ENCODE results near the gene BTBD2. TPM values are rescaled to one million over a fixed set of nuclear protein-coding genes. Genes with fewer than 3 reads are reported as not detected.
A peak's percentile ranks its signal among the peaks of the same experiment; 100 is the strongest.

The BTBD2 gene
- total and polyA plus RNA-seq, 10 of the 15 experiments (the other 5 are each of a cell fraction or from before 2014, with no cell fraction given), result 0.13 to 66.2 (median 10.4) TPM

DNA sequence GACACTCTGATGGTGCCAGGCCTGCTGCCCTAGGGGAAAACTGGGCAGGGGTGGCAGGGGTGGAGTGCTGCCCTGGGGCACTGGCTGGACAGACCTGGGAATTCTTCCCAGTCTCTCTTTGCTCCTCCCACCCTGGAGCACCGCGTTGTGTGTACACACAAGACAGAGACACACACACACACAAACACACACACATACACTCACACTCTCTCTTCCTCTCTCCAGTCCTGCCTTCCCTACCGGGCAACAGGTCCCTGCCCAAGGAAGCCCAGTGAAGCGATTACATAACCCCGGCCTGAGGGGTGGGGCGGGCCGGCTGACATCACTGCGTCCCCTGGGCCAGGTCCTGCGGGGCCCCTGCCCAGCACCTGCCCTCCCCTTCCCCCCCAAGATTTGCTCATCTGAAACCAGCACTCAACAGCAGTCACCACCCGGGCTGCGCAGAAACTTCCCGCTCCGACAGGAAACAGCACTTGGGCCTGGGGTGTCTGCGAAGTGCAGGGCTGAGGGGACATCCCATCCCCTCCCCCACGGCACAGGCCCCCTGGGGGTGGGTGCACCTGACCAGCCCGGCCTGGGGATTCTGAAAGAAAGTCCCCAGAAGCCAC is 34.3 kb upstream of the BTBD2 start (continued):
- no peak for TF ChIP-seq USF1 (IDR thresholded peaks at IDR 0.05; ENCODE audit: borderline replicate concordance, extremely low read length, insufficient read depth, low read depth, low read length)
- TF ChIP-seq TBL1XR1 (IDR thresholded peaks at IDR 0.05; ENCODE audit: low read depth, low read length), result no peak
- TF ChIP-seq RAD21 (IDR thresholded peaks at IDR 0.05; ENCODE audit: insufficient read depth, low read depth, low read length), result 0 out of 2 replicates have a peak, but pooled peaks have one; percentile 5
- TF ChIP-seq SPI1 (IDR thresholded peaks at IDR 0.05; ENCODE audit: borderline replicate concordance, insufficient read depth, low read depth, low read length), result peak; percentile 42; the same call in 1 of the 2 replicates
- TF ChIP-seq KLF5 (IDR thresholded peaks at IDR 0.05; ENCODE audit: partially characterized antibody), result no peak
- TF ChIP-seq HDAC2 (IDR thresholded peaks at IDR 0.05), result no peak
- no peak for TF ChIP-seq PRDM15 (CRISPR knock-in tag; IDR thresholded peaks at IDR 0.05)
- TF ChIP-seq ESRRA (IDR thresholded peaks at IDR 0.05; ENCODE audit: low read length), result no peak
- no peak for TF ChIP-seq CBX5 (IDR thresholded peaks at IDR 0.05; ENCODE audit: low read depth)
- TF ChIP-seq PML (IDR thresholded peaks at IDR 0.05; ENCODE audit: low read length), result no peak
- TF ChIP-seq NR2C2 (IDR thresholded peaks at IDR 0.05; ENCODE audit: borderline replicate concordance, control insufficient read depth, insufficient read length, low read depth), result no peak
- no peak for TF ChIP-seq MYB (IDR thresholded peaks at IDR 0.05; ENCODE audit: borderline replicate concordance, low read depth, low read length)
- peak; percentile 58; the same call in 1 of the 2 replicates for TF ChIP-seq TCF12 (IDR thresholded peaks at IDR 0.05; ENCODE audit: low read depth, low read length)
- TF ChIP-seq ASH2L (IDR thresholded peaks at IDR 0.05; ENCODE audit: borderline replicate concordance, low read depth), result no peak
- no peak for TF ChIP-seq NFXL1 (IDR thresholded peaks at IDR 0.05; ENCODE audit: borderline replicate concordance)
- no peak for TF ChIP-seq NR2C1 (IDR thresholded peaks at IDR 0.05)
- TF ChIP-seq ZNF274 (IDR thresholded peaks at IDR 0.05; ENCODE audit: insufficient read depth, insufficient read length), result no peak
- no peak for TF ChIP-seq RELA (IDR thresholded peaks at IDR 0.05; ENCODE audit: borderline replicate concordance, partially characterized antibody)
- no peak for TF ChIP-seq IRF4 (IDR thresholded peaks at IDR 0.05; ENCODE audit: low read depth, low read length)
- no peak for TF ChIP-seq BRCA1 (IDR thresholded peaks at IDR 0.05; ENCODE audit: low read depth, low read length)
- no peak for TF ChIP-seq FOXM1 (IDR thresholded peaks at IDR 0.05; ENCODE audit: low read depth, low read length)
- TF ChIP-seq RB1 (IDR thresholded peaks at IDR 0.05; ENCODE audit: borderline replicate concordance), result no peak
- TF ChIP-seq, protein P1, sequence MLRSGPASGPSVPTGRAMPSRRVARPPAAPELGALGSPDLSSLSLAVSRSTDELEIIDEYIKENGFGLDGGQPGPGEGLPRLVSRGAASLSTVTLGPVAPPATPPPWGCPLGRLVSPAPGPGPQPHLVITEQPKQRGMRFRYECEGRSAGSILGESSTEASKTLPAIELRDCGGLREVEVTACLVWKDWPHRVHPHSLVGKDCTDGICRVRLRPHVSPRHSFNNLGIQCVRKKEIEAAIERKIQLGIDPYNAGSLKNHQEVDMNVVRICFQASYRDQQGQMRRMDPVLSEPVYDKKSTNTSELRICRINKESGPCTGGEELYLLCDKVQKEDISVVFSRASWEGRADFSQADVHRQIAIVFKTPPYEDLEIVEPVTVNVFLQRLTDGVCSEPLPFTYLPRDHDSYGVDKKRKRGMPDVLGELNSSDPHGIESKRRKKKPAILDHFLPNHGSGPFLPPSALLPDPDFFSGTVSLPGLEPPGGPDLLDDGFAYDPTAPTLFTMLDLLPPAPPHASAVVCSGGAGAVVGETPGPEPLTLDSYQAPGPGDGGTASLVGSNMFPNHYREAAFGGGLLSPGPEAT (IDR thresholded peaks at IDR 0.05; ENCODE audit: low read depth), result no peak; the same call in 1 of the 2 replicates
- TF ChIP-seq NR2F1 (conservative IDR thresholded peaks at IDR 0.05), result no peak; the same call in 1 of the 2 replicates
- TF ChIP-seq BHLHE40 (IDR thresholded peaks at IDR 0.05; ENCODE audit: borderline replicate concordance in 1 of 2, low read depth in 2 of 2, low read length in 1 of 2), result peak; percentile 39 to 44; a peak in 1 of 4 replicates
- no peak for TF ChIP-seq NFIC (IDR thresholded peaks at IDR 0.05; ENCODE audit: low read depth, low read length)
